Neural progenitor cell (in vitro differentiated cells): ENCODE measurements around the gene SELENOW. TPM values are rescaled to one million over a fixed set of nuclear protein-coding genes. Genes with fewer than 3 reads are reported as not detected.

Experiments
- DNase-seq: peaks from one replicate; pipeline ENCODE4 v3.0.0-alpha.2; 2016; ENCODE audit warnings: low spot score
- H2AFZ ChIP-seq: fragments of 200-600 bp; sonication (generic); replicated peaks from 2 replicates; pipeline ENCODE4 v1.6.1; 2016; ENCODE audit warnings: antibody characterized with exemption
- H3F3A ChIP-seq: fragments of 200-600 bp; sonication (generic); 2 replicates; pipeline ENCODE4 v1.6.1; 2016; ENCODE audit warnings: antibody characterized with exemption, low read depth
- H3K27ac ChIP-seq: fragments of 200-600 bp; sonication (generic); 2 replicates; pipeline ENCODE4 v1.5.1; 2016; ENCODE audit warnings: mild to moderate bottlenecking
- H3K27me3 ChIP-seq: fragments of 200-600 bp; sonication (generic); 2 replicates; pipeline ENCODE4 v1.6.1; 2016; ENCODE audit warnings: mild to moderate bottlenecking, moderate library complexity
- H3K36me3 ChIP-seq: fragments of 200-600 bp; sonication (generic); 2 replicates; pipeline ENCODE4 v1.5.1; 2016
- H3K4me1 ChIP-seq: fragments of 200-600 bp; sonication (generic); 2 replicates; pipeline ENCODE4 v1.6.1; 2016; ENCODE audit warnings: mixed run types
- H3K4me2 ChIP-seq: fragments of 200-600 bp; sonication (generic); 2 replicates; pipeline ENCODE4 v1.6.1; 2016
- H3K4me3 ChIP-seq: fragments of 200-600 bp; sonication (generic); 2 replicates; pipeline ENCODE4 v1.5.1; 2016
- H3K79me2 ChIP-seq: fragments of 200-600 bp; sonication (generic); 2 replicates; pipeline ENCODE4 v1.6.1; 2016; ENCODE audit warnings: low read depth
- H3K9ac ChIP-seq: fragments of 200-600 bp; sonication (generic); 2 replicates; pipeline ENCODE4 v1.6.1; 2016
- H3K9me3 ChIP-seq: fragments of 200-600 bp; sonication (generic); 2 replicates; pipeline ENCODE4 v1.5.1; 2016; ENCODE audit warnings: low read depth
- H4K20me1 ChIP-seq: fragments of 200-600 bp; sonication (generic); 2 replicates; pipeline ENCODE4 v1.6.1; 2016; ENCODE audit warnings: low read depth
- H3K27ac Mint-ChIP-seq: 3 replicates; pipeline ENCODE4 v1.8.0; 2021; ENCODE audit warnings: mixed read lengths
- H3K27me3 Mint-ChIP-seq: 2 replicates; pipeline ENCODE4 v1.8.0; 2022; ENCODE audit warnings: low read depth, mild to moderate bottlenecking, inconsistent platforms, moderate library complexity, mixed read lengths; ENCODE audit not compliant: insufficient read depth
- H3K36me3 Mint-ChIP-seq: 3 replicates; pipeline ENCODE4 v1.8.0; 2021; ENCODE audit warnings: mixed read lengths
- H3K4me1 Mint-ChIP-seq: 3 replicates; pipeline ENCODE4 v1.8.0; 2021; ENCODE audit warnings: mixed read lengths
- H3K4me3 Mint-ChIP-seq: 3 replicates; pipeline ENCODE4 v1.8.0; 2021; ENCODE audit warnings: mild to moderate bottlenecking, moderate library complexity, mixed read lengths
- H3K9me3 Mint-ChIP-seq: 3 replicates; pipeline ENCODE4 v1.8.0; 2020; ENCODE audit warnings: mixed read lengths
- EZH2 ChIP-seq: fragments of 200-600 bp; sonication (generic); IDR thresholded peaks from 2 replicates; pipeline ENCODE4 v1.6.1; 2017; ENCODE audit warnings: antibody characterized with exemption, mild to moderate bottlenecking, moderate library complexity
- EZH2phosphoT487 ChIP-seq: fragments of 200-600 bp; sonication (generic); IDR thresholded peaks from 2 replicates; pipeline ENCODE4 v1.6.1; 2017; ENCODE audit warnings: antibody characterized with exemption
- total RNA-seq: library from RNA; depleted of rRNA; stranded (reverse); fragments of >200 nt; gene quantifications from 2 replicates; pipeline ENCODE4 v1.2.3, GENCODE V29; 2015; ENCODE audit warnings: low replicate concordance
- TF ChIP-seq, protein P1 (sequence below): fragments of 200-600 bp; sonication (generic); IDR thresholded peaks from 2 replicates; pipeline ENCODE4 v1.5.1; 2017; ENCODE audit warnings: antibody characterized with exemption, mild to moderate bottlenecking

The SELENOW gene
- total RNA-seq, 1 donor from 2014 or later, result 234 TPM

DNA sequence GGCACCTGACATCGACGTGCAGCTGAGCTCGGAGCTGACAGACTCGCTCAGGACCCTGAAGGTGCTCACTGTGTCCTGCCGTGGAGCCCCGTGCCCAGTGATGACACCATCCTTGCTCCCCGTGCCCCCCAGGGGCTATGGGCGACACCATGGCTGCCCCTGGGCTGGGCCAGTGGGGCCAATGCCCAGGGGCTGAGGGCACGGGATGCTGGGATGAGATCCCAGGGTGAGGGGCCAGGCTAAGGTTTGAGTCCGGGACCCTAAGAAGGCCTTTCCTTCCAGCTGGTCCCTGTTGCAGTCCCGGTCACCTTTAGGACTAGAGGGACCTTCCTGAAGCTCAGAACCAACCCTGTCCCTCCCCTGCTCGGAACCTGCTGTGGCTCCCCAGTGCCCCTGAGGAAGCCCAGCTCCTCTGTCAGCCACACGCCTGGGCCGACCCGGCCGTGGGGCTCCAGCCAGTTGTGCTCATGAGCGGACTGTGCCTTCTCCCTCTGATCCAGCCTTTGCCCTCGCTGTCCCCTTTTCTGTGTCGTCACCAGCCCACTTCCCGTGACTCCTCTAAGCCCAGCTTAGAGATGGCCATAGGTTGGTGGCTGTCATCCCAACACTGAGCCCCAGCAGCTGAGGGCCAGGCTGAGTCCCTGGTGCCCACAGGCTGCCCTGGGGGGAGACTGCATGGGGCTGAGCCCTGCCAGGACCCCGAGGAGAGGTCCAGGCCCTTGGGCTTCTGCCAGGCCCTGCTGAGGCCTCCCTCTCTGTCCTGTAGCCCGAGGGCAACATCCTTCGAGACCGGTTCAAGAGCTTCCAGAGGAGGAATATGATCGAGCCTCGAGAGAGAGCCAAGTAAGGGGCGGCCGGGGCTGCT is 22.5 kb upstream of the SELENOW start:
- Histone ChIP-seq H3K4me1 (no peaks in the 10 kb centered on the region), H3K79me2 (no peaks in the 10 kb centered on the region), H3K9ac (no peak overlapping the region), H3K27ac (no peak overlapping the region), H3F3A (peaks cover 7% of the 10 kb centered on the region), H3K9me3 (no peaks in the 10 kb centered on the region), H3K4me2 (no peak overlapping the region), H3K36me3 (no peaks in the 10 kb centered on the region), H4K20me1 (no peaks in the 10 kb centered on the region), H2AFZ (no peak overlapping the region), H3K27me3 (no peaks in the 10 kb centered on the region), H3K4me3 (no peak overlapping the region)
- Mint-ChIP-seq H3K36me3 (peaks cover 25% of the 10 kb centered on the region), H3K27me3 (peaks cover 5% of the 10 kb centered on the region), H3K27ac (no peak overlapping the region), H3K4me3 (no peak overlapping the region), H3K9me3 (peaks cover 2% of the 10 kb centered on the region), H3K4me1 (no peaks in the 10 kb centered on the region)
- DNase-seq, result no peak
- TF ChIP-seq, protein P1, sequence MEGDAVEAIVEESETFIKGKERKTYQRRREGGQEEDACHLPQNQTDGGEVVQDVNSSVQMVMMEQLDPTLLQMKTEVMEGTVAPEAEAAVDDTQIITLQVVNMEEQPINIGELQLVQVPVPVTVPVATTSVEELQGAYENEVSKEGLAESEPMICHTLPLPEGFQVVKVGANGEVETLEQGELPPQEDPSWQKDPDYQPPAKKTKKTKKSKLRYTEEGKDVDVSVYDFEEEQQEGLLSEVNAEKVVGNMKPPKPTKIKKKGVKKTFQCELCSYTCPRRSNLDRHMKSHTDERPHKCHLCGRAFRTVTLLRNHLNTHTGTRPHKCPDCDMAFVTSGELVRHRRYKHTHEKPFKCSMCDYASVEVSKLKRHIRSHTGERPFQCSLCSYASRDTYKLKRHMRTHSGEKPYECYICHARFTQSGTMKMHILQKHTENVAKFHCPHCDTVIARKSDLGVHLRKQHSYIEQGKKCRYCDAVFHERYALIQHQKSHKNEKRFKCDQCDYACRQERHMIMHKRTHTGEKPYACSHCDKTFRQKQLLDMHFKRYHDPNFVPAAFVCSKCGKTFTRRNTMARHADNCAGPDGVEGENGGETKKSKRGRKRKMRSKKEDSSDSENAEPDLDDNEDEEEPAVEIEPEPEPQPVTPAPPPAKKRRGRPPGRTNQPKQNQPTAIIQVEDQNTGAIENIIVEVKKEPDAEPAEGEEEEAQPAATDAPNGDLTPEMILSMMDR, result no peak
- no peak for TF ChIP-seq EZH2
- no peak for TF ChIP-seq EZH2phosphoT487

DNA sequence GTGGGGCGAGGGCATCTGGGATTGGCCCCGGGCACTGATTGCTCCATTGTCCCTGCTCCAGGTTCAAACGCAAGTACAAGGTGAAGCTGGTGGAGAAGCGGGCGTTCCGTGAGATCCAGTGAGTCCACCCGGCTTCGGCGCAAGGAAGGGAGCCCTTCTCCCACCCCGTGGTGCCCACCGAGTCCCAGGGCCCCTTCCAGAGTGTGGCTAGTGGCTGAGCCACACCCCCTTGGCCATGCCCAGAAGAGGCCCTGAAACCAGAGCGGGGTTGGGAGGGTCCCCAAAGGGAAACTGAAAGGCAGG is 21.9 kb upstream of the SELENOW start:
- H3K9me3 ChIP-seq, result no peaks in the 10 kb centered on the region
- no peak overlapping the region for H3K4me2 ChIP-seq
- Mint-ChIP-seq H3K9me3 (peaks cover 2% of the 10 kb centered on the region), H3K4me1 (no peaks in the 10 kb centered on the region), H3K36me3 (peaks cover 25% of the 10 kb centered on the region), H3K4me3 (no peak overlapping the region), H3K27ac (no peak overlapping the region), H3K27me3 (peaks cover 5% of the 10 kb centered on the region)
- DNase-seq, result no peak
- no peaks in the 10 kb centered on the region for H4K20me1 ChIP-seq
- peaks cover 9% of the 10 kb centered on the region for H3F3A ChIP-seq
- H2AFZ ChIP-seq, result no peak overlapping the region
- no peak overlapping the region for H3K4me3 ChIP-seq
- H3K27ac ChIP-seq, result no peak overlapping the region
- H3K9ac ChIP-seq, result no peak overlapping the region
- no peaks in the 10 kb centered on the region for H3K4me1 ChIP-seq
- no peaks in the 10 kb centered on the region for H3K27me3 ChIP-seq
- TF ChIP-seq, protein P1, result no peak
- TF ChIP-seq EZH2 (no peak), EZH2phosphoT487 (no peak)
- H3K36me3 ChIP-seq, result no peaks in the 10 kb centered on the region
- H3K79me2 ChIP-seq, result no peaks in the 10 kb centered on the region

DNA sequence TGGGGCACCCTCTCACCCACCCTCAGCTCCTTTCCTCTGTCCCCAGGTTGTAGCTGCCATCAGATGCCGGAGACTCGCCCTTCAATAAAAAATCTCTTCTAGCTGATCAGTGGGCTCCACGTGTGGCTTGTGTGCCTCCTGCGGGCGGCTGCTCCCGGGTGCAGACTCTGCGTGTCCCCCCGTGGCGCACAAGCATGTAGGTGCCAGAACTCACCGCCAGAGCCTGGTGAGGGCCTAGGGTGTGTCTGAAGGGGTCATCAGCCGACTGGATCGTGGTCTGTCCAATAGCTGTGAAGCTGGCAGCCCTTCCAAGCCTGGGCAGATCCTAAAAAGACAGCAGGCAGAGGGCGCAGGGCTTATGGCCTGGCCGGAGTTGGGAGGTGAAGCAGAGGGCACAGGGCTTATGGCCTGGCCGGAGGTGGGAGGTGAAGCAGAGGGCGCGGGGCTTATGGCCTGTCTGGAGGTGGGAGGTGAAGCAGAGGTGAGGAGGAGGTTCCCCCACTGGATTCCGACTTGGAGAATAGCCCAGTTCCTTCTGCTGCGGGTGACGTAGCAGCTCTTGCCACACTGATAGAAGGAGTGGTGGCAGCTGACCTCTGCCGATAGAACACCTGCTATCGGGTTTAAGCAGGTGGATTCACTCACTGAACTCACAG is 21.4 kb upstream of the SELENOW start:
- Histone ChIP-seq H4K20me1 (no peaks in the 10 kb centered on the region), H3K27me3 (no peaks in the 10 kb centered on the region), H3K9me3 (no peaks in the 10 kb centered on the region), H3K4me3 (no peak overlapping the region), H3F3A (peaks cover 9% of the 10 kb centered on the region), H3K9ac (no peak overlapping the region), H3K79me2 (no peaks in the 10 kb centered on the region), H3K4me1 (no peaks in the 10 kb centered on the region), H2AFZ (no peak overlapping the region), H3K4me2 (no peak overlapping the region), H3K27ac (no peak overlapping the region), H3K36me3 (no peaks in the 10 kb centered on the region)
- DNase-seq, result no peak
- Mint-ChIP-seq H3K36me3 (peaks cover 25% of the 10 kb centered on the region), H3K4me1 (no peaks in the 10 kb centered on the region), H3K9me3 (peaks cover 2% of the 10 kb centered on the region), H3K27me3 (peaks cover 5% of the 10 kb centered on the region), H3K4me3 (no peak overlapping the region), H3K27ac (no peak overlapping the region)
- no peak for TF ChIP-seq EZH2phosphoT487
- TF ChIP-seq EZH2, result no peak
- TF ChIP-seq, protein P1, result no peak
